Mononuclear cell (primary cell): ENCODE results near the gene SDC1. TPM values are rescaled to one million over a fixed set of nuclear protein-coding genes. Genes with fewer than 3 reads are reported as not detected.

Source experiments
- H3K27me3 ChIP-seq: 2 replicates; pipeline ENCODE4 v1.6.0; 2011; ENCODE audit warnings: low read length, control low read depth; ENCODE audit not compliant: insufficient read depth
- H3K4me1 ChIP-seq: 2 replicates; pipeline ENCODE4 v1.5.1; 2011; ENCODE audit warnings: mild to moderate bottlenecking, low read length, control low read depth; ENCODE audit not compliant: insufficient read depth
- H3K4me3 ChIP-seq: 2 replicates; pipeline ENCODE4 v1.5.1; 2011; ENCODE audit warnings: mild to moderate bottlenecking, low read length, moderate library complexity
- H3K9me3 ChIP-seq: 2 replicates; pipeline ENCODE4 v1.5.1; 2011; ENCODE audit warnings: low read depth, mild to moderate bottlenecking, control low read depth, low read length
- total RNA-seq: library from RNA; depleted of rRNA; stranded (reverse); fragments of >200 nt; gene quantifications from one replicate; pipeline ENCODE4 v1.2.3, GENCODE V29; 2012

Gene SDC1
- total RNA-seq, 1 donor = not detected

DNA sequence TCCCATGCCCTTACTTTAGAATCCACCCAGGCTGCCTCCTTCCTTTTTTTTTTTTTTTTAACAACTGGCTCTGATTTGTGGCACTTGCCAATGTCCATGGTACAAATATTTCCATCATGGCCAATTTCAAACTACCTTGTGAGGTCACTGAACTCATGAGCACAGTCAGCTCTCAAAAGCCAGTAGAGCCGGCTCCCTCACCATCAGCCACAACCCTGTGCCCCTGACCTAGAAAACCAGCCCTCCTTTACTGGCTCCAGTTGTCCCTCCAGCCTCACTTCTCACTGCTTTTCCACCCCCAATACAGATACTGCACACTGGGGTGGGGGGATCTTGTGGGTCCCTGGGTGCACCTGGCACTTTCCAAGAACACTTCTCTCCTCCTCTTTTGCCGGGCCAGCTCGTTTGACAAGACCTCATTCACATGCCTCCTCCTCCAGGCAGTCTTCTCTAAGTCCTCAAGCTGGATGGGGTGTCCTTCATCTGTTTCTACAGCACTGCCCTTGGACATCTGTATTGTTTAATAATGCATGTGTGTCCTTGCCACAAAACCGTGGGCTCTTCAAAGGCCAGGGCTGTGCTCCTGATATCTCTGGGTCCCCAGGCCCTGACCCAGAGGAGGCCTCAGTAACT is 35.5 kb downstream of the SDC1 start:
- no peak overlapping the region for H3K4me3 ChIP-seq
- H3K27me3 ChIP-seq = no peaks in the 10 kb centered on the region
- no peaks in the 10 kb centered on the region for H3K9me3 ChIP-seq
- H3K4me1 ChIP-seq = peaks cover 14% of the 10 kb centered on the region

- peaks cover 14% of the 10 kb centered on the region for H3K4me1 ChIP-seq
- H3K4me3 ChIP-seq = no peak overlapping the region
- no peaks in the 10 kb centered on the region for H3K9me3 ChIP-seq
- H3K27me3 ChIP-seq = no peaks in the 10 kb centered on the region
These were observed 36.1 kb downstream of the SDC1 start for GRCh38 chr2:20188851-20189250.

DNA sequence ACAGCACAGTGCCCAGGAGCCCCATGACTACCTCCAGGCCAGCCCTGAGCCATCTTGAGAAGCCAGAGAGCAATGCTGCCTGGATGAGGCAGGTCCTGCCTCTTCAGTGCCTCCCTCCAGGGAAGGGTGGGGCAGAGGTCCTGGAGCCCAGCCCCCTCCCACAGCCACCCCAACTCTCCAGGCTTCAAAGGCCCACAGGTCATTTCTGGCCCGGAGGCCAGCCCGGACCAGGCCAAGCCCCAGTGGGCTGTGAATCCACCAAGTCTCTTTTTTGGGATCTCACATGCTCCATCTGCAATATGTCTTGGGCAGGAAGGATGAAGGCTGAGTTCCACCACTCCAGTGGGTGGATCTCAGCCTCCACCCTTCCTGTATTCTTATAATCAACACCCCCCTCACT is 36.7 kb downstream of the SDC1 start:
- no peaks in the 10 kb centered on the region for H3K9me3 ChIP-seq
- no peaks in the 10 kb centered on the region for H3K27me3 ChIP-seq
- H3K4me3 ChIP-seq = no peak overlapping the region
- peaks cover 14% of the 10 kb centered on the region for H3K4me1 ChIP-seq

GRCh38 chr2:20187331-20187730 is 37.6 kb downstream of the SDC1 start:
- Histone ChIP-seq H3K9me3 (no peaks in the 10 kb centered on the region), H3K4me3 (no peak overlapping the region), H3K4me1 (peaks cover 14% of the 10 kb centered on the region), H3K27me3 (no peaks in the 10 kb centered on the region)

GRCh38 chr2:20186855-20187187 is 38.1 kb downstream of the SDC1 start:
- H3K27me3 ChIP-seq = no peaks in the 10 kb centered on the region

GRCh38 chr2:20186078-20186854 is 38.7 kb downstream of the SDC1 start:
- peaks cover 14% of the 10 kb centered on the region for H3K4me1 ChIP-seq
- no peak overlapping the region for H3K4me3 ChIP-seq
- H3K27me3 ChIP-seq = no peaks in the 10 kb centered on the region
- no peaks in the 10 kb centered on the region for H3K9me3 ChIP-seq

More at GRCh38 chr2:20186855-20187187, 38.1 kb downstream of the SDC1 start:
- H3K4me1 ChIP-seq = peaks cover 14% of the 10 kb centered on the region
- no peak overlapping the region for H3K4me3 ChIP-seq
- no peaks in the 10 kb centered on the region for H3K9me3 ChIP-seq

DNA sequence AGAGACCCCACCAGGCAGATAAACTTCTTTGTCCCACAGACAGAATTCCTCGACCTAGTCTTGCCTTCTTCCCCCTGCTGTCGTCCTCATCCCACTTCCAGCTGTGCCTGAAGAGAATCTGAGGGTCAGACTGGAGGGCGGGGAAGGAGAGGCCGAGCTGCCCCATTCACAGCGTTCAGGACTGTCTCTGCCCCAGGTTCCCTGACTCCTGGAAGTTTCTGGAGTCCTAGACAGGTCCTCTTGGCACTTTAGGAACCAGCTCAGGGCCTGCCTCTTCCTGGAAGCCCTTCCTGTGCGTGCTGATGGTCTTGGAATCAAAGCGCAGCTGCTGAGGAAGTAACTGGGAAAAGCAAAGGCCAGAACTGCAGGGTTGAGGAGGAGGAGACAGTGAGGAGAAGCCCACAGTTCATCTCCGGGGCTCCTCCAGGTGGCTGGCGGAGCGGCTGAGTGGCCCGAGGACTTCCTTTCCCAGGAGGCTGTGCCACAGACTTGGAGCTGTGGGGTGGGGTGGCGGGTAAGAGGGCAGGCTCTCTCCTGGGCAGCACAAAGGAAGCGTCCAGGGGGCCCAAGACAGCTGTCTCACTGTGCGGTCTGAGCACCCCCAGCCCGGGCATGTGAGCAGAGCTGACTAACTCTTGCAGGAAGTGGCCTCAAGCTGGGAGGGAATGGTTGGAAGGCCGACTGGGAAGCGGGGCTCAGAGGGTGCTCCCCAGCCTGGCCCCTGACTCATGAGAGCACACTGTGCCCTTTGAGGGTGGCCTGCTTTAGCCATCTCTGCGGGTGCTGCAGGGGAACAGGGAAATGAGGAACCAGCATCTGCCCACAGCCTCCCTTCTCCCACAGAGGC is 39.5 kb downstream of the SDC1 start:
- H3K27me3 ChIP-seq = no peaks in the 10 kb centered on the region
- H3K4me3 ChIP-seq = no peak overlapping the region

GRCh38 chr2:20184067-20184938 is 40.6 kb downstream of the SDC1 start:
- Histone ChIP-seq H3K4me1 (peaks cover 14% of the 10 kb centered on the region), H3K27me3 (no peaks in the 10 kb centered on the region), H3K4me3 (no peak overlapping the region), H3K9me3 (no peaks in the 10 kb centered on the region)

More for the DNA sequence above, 39.5 kb downstream of the SDC1 start:
- Histone ChIP-seq H3K4me1 (peaks cover 14% of the 10 kb centered on the region), H3K9me3 (no peaks in the 10 kb centered on the region)

- Histone ChIP-seq H3K4me1 (peaks cover 14% of the 10 kb centered on the region), H3K27me3 (no peaks in the 10 kb centered on the region), H3K4me3 (no peak overlapping the region), H3K9me3 (no peaks in the 10 kb centered on the region)
These were observed 41.6 kb downstream of the SDC1 start for GRCh38 chr2:20183373-20183772.

- H3K4me3 ChIP-seq = no peak overlapping the region
- H3K9me3 ChIP-seq = no peaks in the 10 kb centered on the region
- no peaks in the 10 kb centered on the region for H3K27me3 ChIP-seq
- peaks cover 14% of the 10 kb centered on the region for H3K4me1 ChIP-seq
These were observed 42.5 kb downstream of the SDC1 start for GRCh38 chr2:20182241-20182931.

DNA sequence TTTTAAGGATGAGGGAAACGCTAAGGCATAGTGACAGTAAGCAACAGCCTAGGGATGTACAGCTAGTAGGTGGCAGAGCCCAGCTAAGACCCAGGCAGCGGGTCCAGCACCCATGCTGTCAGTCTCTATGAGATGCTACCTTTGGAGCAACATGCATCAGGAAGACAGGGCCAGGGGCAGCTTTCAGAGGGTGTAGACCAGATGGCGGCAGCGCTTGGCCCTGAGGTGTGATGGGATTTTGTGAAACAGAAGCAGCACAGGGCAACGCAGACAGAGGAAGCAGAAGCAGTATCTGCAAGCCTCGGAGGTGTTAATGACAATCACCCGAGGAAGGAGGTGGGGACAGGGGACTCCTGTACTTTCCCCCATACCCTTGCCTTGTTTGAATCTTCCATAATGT is 43.2 kb downstream of the SDC1 start:
- no peaks in the 10 kb centered on the region for H3K27me3 ChIP-seq
- H3K4me1 ChIP-seq = peaks cover 14% of the 10 kb centered on the region
- H3K4me3 ChIP-seq = no peak overlapping the region
- H3K9me3 ChIP-seq = no peaks in the 10 kb centered on the region

DNA sequence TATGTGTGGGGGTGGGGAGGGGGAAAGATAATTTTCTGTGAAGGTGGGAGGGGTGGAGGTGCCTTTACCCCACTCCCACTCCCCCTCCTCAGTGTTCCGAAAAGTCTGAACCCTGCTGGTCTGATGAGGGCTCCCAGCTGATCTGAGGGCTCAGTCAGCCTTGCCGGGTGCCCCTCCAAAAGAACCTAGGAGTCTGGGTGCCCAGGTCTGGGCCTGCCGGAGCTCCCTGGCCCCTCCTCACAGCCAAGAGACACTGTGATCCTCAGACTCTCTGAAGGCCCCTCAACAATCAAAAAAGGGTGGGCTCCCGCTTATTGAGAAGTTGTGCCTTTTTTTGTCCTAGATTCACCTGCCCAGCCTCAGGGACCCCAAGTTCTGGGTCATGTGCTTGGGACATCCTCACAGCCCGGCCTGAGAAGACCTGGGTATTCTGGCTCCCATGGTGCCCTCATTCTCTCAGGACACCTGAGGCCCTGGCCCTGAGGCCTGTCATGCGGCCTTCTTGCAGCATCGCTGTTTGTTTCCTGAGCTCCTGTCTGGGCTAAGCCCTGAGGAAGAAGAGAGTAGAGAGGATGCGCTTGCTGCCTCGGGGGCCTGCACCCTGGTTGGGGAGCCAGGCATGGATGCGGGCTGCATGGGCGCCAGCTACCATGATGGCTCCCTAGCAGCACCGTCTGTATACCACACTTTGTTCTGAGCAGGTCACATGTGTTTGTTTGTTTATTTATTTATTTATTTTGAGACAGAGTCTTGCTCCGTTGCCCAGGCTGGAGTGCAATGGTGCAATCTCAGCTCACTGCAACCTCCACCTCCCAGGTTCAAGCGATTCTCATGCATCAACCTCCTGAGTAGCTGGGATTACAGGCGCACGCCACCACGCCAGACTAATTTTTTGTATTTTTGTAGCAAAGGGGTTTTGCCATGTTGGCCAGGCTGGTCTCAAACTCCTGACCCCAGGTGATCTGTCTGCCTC is 44.0 kb downstream of the SDC1 start:
- Histone ChIP-seq H3K4me1 (peaks cover 7% of the 10 kb centered on the region), H3K9me3 (no peaks in the 10 kb centered on the region), H3K4me3 (no peak overlapping the region), H3K27me3 (no peaks in the 10 kb centered on the region)
